Activated CD8-positive, alpha-beta memory T cell treated with anti-CD3 and anti-CD28 coated beads for 24 hours (primary cell): ENCODE results near the gene SMOC1.

ENCODE experiments used
- DNase-seq: peaks from one replicate; pipeline ENCODE4 v3.0.0-alpha.2; 2020

SMOC1 gene

GRCh38 chr14:69879175-69880043 lies at the start of gene SMOC1:
SMOC1 (plus strand) TSS chr14:69879416; CDS start chr14:69879679, 263 bp downstream.
- peak; percentile 58 for DNase-seq

GRCh38 chr14:69838881-69839416 lies 40.3 kb upstream of the SMOC1 start:
- no peak for DNase-seq

GRCh38 chr14:69839661-69840060 lies 39.6 kb upstream of the SMOC1 start:
- DNase-seq = no peak

GRCh38 chr14:69841656-69842055 lies 37.6 kb upstream of the SMOC1 start:
- no peak for DNase-seq

GRCh38 chr14:69842686-69843420 lies 36.4 kb upstream of the SMOC1 start:
- no peak for DNase-seq

- DNase-seq = no peak
Measured at GRCh38 chr14:69844171-69844570, 35.0 kb upstream of the SMOC1 start.

GRCh38 chr14:69845050-69845581 lies 34.1 kb upstream of the SMOC1 start:
- no peak for DNase-seq

- DNase-seq = no peak
Measured at GRCh38 chr14:69845787-69846186, 33.4 kb upstream of the SMOC1 start.

GRCh38 chr14:69848156-69848555 lies 31.1 kb upstream of the SMOC1 start:
- no peak for DNase-seq

GRCh38 chr14:69848903-69849391 lies 30.3 kb upstream of the SMOC1 start:
- DNase-seq = no peak

GRCh38 chr14:69850086-69850735 lies 29.0 kb upstream of the SMOC1 start:
- DNase-seq = no peak

GRCh38 chr14:69850736-69851112 lies 28.5 kb upstream of the SMOC1 start:
- no peak for DNase-seq

- DNase-seq = no peak
Measured at GRCh38 chr14:69852531-69853321, 26.5 kb upstream of the SMOC1 start.

GRCh38 chr14:69853774-69854173 lies 25.4 kb upstream of the SMOC1 start:
- no peak for DNase-seq

- DNase-seq = no peak
Measured at GRCh38 chr14:69854598-69854997, 24.6 kb upstream of the SMOC1 start.

- no peak for DNase-seq
Measured at GRCh38 chr14:69855180-69855832, 23.9 kb upstream of the SMOC1 start.

- no peak for DNase-seq
Measured at GRCh38 chr14:69858801-69859200, 20.4 kb upstream of the SMOC1 start.

GRCh38 chr14:69859591-69859990 lies 19.6 kb upstream of the SMOC1 start:
- DNase-seq = no peak

GRCh38 chr14:69860221-69860620 lies 19.0 kb upstream of the SMOC1 start:
- DNase-seq = no peak

- no peak for DNase-seq
Measured at GRCh38 chr14:69861025-69861569, 18.1 kb upstream of the SMOC1 start.

- no peak for DNase-seq
Measured at GRCh38 chr14:69863083-69863482, 16.1 kb upstream of the SMOC1 start.
